K562 (cell line): ENCODE measurements around the gene OSBPL1A. TPM values are rescaled to one million over a fixed set of nuclear protein-coding genes. Genes with fewer than 3 reads are reported as not detected.

Experiments
- ATAC-seq: fragments of 200-7000 bp; cut with Tn5 transposase; 3 replicates; pipeline ENCODE4 v1.9.1; 2020; ENCODE audit warnings: moderate library complexity
- BruUV-seq: library from RNA; stranded (reverse); fragments of 400-500 nt; replicated peaks from 2 replicates; lab custom pipeline; 2021; lab: Mats Ljungman, UMichigan
- CTCF ChIA-PET: fragments of 300-600 bp; formaldehyde crosslinking; extraction: SDS; loops from one replicate; lab custom pipeline; 2021; ENCODE audit warnings: low intra/inter-chr PET ratio; lab: Yijun Ruan, JAX
- POLR2A ChIA-PET: fragments of 300-600, 350-650 bp; sonication (Branson Sonifier 250); formaldehyde crosslinking; extraction: SDS; loops from one replicate; lab custom pipeline; 2021; ENCODE audit warnings: antibody characterized with exemption, inconsistent platforms; lab: Yijun Ruan, JAX
- DNase-seq, 4 experiments: peaks; one replicate each; pipeline versions ENCODE4 v3.0.0 to v3.0.0-alpha.2; 2011 to 2018; ENCODE audit warnings: low spot score in 3 of 4, mixed read lengths in 3 of 4; ENCODE audit errors: extremely low read depth in 1 of 4
- FAIRE-seq: peaks from 2 replicates; lab custom pipeline; 2011; peaks lifted over from hg19 to GRCh38; lab: Jason Lieb, UNC
- H2AFZ ChIP-seq: 2 replicates; pipeline ENCODE4 v1.6.0; 2011; ENCODE audit warnings: low read depth, low read length, control low read depth, inconsistent platforms
- H3K27ac ChIP-seq: fragments of 200-600 bp; 3 replicates; pipeline ENCODE4 v1.8.0; 2011; ENCODE audit warnings: low read depth, mild to moderate bottlenecking, control low read depth, inconsistent platforms, low read length, moderate library complexity, mixed read lengths; ENCODE audit errors: extremely low read depth
- H3K27me3 ChIP-seq, 2 experiments: fragments of 300-600 bp in 1 of 2; 2 replicates in 1 of 2; 3 replicates in 1 of 2; pipeline versions ENCODE4 v1.6.0 to v1.8.0; 2011; ENCODE audit warnings: inconsistent platforms in 2 of 2, low read length in 2 of 2, mild to moderate bottlenecking in 1 of 2, mixed read lengths in 1 of 2, moderate library complexity in 1 of 2; ENCODE audit not compliant: control insufficient read depth in 2 of 2, insufficient read depth in 2 of 2
- H3K36me3 ChIP-seq: fragments of 300-600 bp; 3 replicates; pipeline ENCODE4 v1.8.0; 2011; ENCODE audit warnings: mild to moderate bottlenecking, low read length, inconsistent platforms; ENCODE audit not compliant: control insufficient read depth, insufficient read depth
- H3K4me1 ChIP-seq, 2 experiments: fragments of 200-600 bp in 1 of 2; replicated peaks in 1 of 2; 2 replicates in 1 of 2; 3 replicates in 1 of 2; pipeline versions ENCODE4 v1.5.1 to v1.8.0; 2011; ENCODE audit warnings: inconsistent platforms in 2 of 2, low read length in 2 of 2, mild to moderate bottlenecking in 1 of 2, mixed read lengths in 1 of 2, moderate library complexity in 1 of 2; ENCODE audit not compliant: control insufficient read depth in 2 of 2, insufficient read depth in 2 of 2
- H3K4me2 ChIP-seq: 2 replicates; pipeline ENCODE4 v1.6.1; 2011; ENCODE audit warnings: low read length, control low read depth, inconsistent platforms, mixed read lengths; ENCODE audit not compliant: insufficient read depth
- H3K4me3 ChIP-seq: fragments of 200-600 bp; sonication (generic), shearing (Covaris generic); 2 replicates; pipeline ENCODE4 v1.5.1; 2016; ENCODE audit warnings: control low read depth, inconsistent platforms
- H3K79me2 ChIP-seq: fragments of 200-600 bp; 3 replicates; pipeline ENCODE4 v1.8.0; 2011; ENCODE audit warnings: low read length, inconsistent platforms; ENCODE audit not compliant: control insufficient read depth, insufficient read depth
- H3K9ac ChIP-seq, 2 experiments: 2 replicates each; pipeline versions ENCODE4 v1.6.0 to v1.6.1; 2011; ENCODE audit warnings: low read depth in 2 of 2, low read length in 2 of 2, control low read depth in 1 of 2, inconsistent platforms in 1 of 2, mild to moderate bottlenecking in 1 of 2, mixed read lengths in 1 of 2; ENCODE audit not compliant: insufficient read depth in 1 of 2
- H3K9me1 ChIP-seq: one replicate; pipeline ENCODE4 v1.6.0; 2011; ENCODE audit warnings: inconsistent platforms, mild to moderate bottlenecking, low read length, moderate library complexity; ENCODE audit not compliant: control insufficient read depth, insufficient read depth
- H3K9me3 ChIP-seq: replicated peaks from 2 replicates; pipeline ENCODE4 v1.5.1; 2011; ENCODE audit warnings: low read depth, low read length, inconsistent platforms; ENCODE audit not compliant: control insufficient read depth, insufficient read depth
- H4K20me1 ChIP-seq: replicated peaks from 2 replicates; pipeline ENCODE4 v1.6.1; 2011; ENCODE audit warnings: low read length, inconsistent platforms, mixed read lengths; ENCODE audit not compliant: control insufficient read depth, insufficient read depth
- ILF3 ChIP-seq: fragments of 450-650 bp; IDR thresholded peaks from 2 replicates; pipeline ENCODE4 v1.6.1; 2018; ENCODE audit warnings: antibody characterized with exemption, mild to moderate bottlenecking, moderate library complexity, borderline replicate concordance
- MCM2 ChIP-seq: fragments of 450-650 bp; IDR thresholded peaks from 2 replicates; pipeline ENCODE4 v1.6.1; 2017; ENCODE audit warnings: low read depth, mild to moderate bottlenecking
- SMARCA5 ChIP-seq: fragments of 450-650 bp; IDR thresholded peaks from 2 replicates; pipeline ENCODE4 v1.6.1; 2016
- SRSF9 ChIP-seq: fragments of 200-400 bp; formaldehyde crosslinking; IDR thresholded peaks from 2 replicates; pipeline ENCODE4 v1.6.1; 2017; ENCODE audit warnings: low read depth, low read length, borderline replicate concordance
- XRCC4 ChIP-seq: IDR thresholded peaks from one replicate; pipeline ENCODE4 v1.6.1; 2011; ENCODE audit not compliant: insufficient read depth, insufficient read length; ENCODE audit errors: extremely low read depth
- ZC3H11A ChIP-seq: IDR thresholded peaks from 2 replicates; pipeline ENCODE4 v1.6.1; 2012; ENCODE audit warnings: low read depth, low read length, improper control_type of control experiment
- WGBS: fragments of 100-300 bp; shearing (Covaris generic); methylation state at CpG from one replicate; pipeline ENCODE4 v1.1.6; 2016; ENCODE audit warnings: low coverage, mixed read lengths; ENCODE audit not compliant: insufficient coverage; ENCODE audit errors: missing lambda C conversion rate; 5-methylcytosine and 5-hydroxymethylcytosine counted together
- in situ Hi-C: fragments of 300-500 bp; cut with MboI; formaldehyde crosslinking; loops from 4 replicates; pipeline ENCODE4 v1.15.0; 2018; ENCODE audit warnings: inconsistent platforms, mixed read lengths
- intact Hi-C: fragments of 100-400 bp; cut with micrococcal nuclease; formaldehyde crosslinking; loops from 2 replicates; pipeline ENCODE4 v1.14.2; 2022
- polyA plus RNA-seq, 8 experiments: library from polyadenylated mRNA; depleted of rRNA in 4 of 8; stranded (reverse) in 5 of 8; unstranded in 3 of 8; fragments of >200 nt; fragmentation: Nextera tagmentation in 2 of 8; fragmentation: Illumina TruSeq in 1 of 8; extraction: Ambion mirVana in 2 of 8; extraction: Trizol in 1 of 8; gene quantifications; 2 replicates each; pipeline versions ENCODE4 v1.2.1 to v1.2.3, GENCODE V29; 2011 to 2014; ENCODE audit warnings: inconsistent platforms in 1 of 8, missing spikeins in 1 of 8
- total RNA-seq, 7 experiments: library from RNA; depleted of rRNA in 6 of 7; stranded (reverse); fragments of >200 nt in 6 of 7; fragmentation: Illumina TruSeq in 2 of 7; extraction: Trizol in 2 of 7; gene quantifications; 2 replicates each; pipeline versions ENCODE4 v1.2.1 to v1.2.3, GENCODE V29; 2011 to 2021; ENCODE audit warnings: low replicate concordance in 1 of 7
- TF ChIP-seq, protein P1 (sequence below): fragments of 450-650 bp; IDR thresholded peaks from 2 replicates; pipeline ENCODE4 v1.6.1; 2016; ENCODE audit warnings: low read depth
- TF ChIP-seq, protein P2 (sequence below): fragments of 250-450 bp; sonication (Bioruptor Pico); IDR thresholded peaks from 2 replicates; pipeline ENCODE4 v1.5.0; 2021; ENCODE audit warnings: mild to moderate bottlenecking, borderline replicate concordance
- TF ChIP-seq, protein P3 (sequence below): fragments of 450-650 bp; formaldehyde crosslinking; IDR thresholded peaks from 2 replicates; pipeline ENCODE4 v1.4.0; 2020; ENCODE audit warnings: mild to moderate bottlenecking, moderate library complexity

OSBPL1A gene
- total and polyA plus RNA-seq, 9 of the 15 experiments (the other 6 are each of a cell fraction or from before 2014, with no cell fraction given), result 0.40 to 0.49 TPM; not detected in 7

DNA sequence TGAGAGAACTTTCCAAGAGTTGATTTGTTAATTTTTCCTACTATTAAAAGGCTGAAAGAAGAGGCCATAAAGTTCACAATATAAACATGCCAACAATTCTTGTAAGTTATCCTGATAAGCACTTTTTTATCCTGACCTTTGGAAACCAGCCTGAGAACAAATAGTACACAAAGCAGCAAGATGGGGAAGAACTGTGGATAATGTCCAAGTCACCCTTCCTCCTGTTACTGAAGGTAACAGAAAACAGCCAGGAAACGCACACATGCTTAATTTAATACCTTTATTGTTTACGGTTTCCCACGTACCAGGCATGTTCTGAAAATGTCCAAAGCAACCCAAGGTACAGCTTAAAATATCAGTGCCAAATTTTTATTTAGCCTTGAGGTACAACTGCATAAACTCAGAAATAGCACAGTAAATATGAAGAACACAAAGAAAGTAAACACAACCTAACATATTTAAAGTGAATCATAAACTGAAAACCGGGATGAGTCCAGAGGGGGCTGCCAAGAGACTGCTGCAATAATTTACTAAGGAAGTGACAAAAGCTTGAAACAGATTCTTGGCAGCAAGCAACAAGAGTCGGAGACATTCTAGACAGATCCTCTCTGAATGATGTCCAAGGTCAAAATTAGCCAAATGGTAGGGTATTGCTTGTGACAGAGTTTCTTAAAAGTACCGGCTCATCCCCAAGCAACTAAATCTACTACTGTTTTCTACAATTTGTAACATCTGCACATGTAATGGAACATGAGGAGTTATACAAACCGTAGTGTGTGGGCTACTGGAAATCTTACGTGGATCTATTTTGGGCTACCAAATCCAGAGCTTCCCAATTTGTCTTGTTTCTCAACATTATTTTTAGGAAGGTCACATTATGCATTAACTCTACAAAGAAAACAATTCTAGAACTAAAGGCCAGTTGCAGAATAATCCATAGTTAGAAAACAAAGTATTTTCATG is 165.6 kb downstream of the OSBPL1A start:
- Histone ChIP-seq H2AFZ (no peak overlapping the region), H3K9ac (no peak overlapping the region), H3K27ac (no peak overlapping the region), H3K9me1 (no peaks in the 10 kb centered on the region), H3K27me3 (peaks cover 0 to 5% of the 10 kb centered on the region in 2 experiments; a peak in 1 of 5 replicates), H3K36me3 (no peaks in the 10 kb centered on the region), H3K9me3 (no peaks in the 10 kb centered on the region), H3K4me1 (no peaks in the 10 kb centered on the region), H3K4me3 (no peak overlapping the region), H3K4me2 (no peak overlapping the region), H3K79me2 (no peaks in the 10 kb centered on the region), H4K20me1 (no peaks in the 10 kb centered on the region)
- ChIA-PET POLR2A (no interaction called here), CTCF (no interaction called here)
- intact Hi-C loops (no loop called here), in situ Hi-C loops (no loop called here)
- no TSS peak for BruUV-seq
- ATAC-seq (no peak), DNase-seq (no peak), FAIRE-seq (no peak)
- WGBS, result 2% methylated on average over 8 of the region's 8 CpGs
- no peak for TF ChIP-seq ILF3
- TF ChIP-seq, protein P1, sequence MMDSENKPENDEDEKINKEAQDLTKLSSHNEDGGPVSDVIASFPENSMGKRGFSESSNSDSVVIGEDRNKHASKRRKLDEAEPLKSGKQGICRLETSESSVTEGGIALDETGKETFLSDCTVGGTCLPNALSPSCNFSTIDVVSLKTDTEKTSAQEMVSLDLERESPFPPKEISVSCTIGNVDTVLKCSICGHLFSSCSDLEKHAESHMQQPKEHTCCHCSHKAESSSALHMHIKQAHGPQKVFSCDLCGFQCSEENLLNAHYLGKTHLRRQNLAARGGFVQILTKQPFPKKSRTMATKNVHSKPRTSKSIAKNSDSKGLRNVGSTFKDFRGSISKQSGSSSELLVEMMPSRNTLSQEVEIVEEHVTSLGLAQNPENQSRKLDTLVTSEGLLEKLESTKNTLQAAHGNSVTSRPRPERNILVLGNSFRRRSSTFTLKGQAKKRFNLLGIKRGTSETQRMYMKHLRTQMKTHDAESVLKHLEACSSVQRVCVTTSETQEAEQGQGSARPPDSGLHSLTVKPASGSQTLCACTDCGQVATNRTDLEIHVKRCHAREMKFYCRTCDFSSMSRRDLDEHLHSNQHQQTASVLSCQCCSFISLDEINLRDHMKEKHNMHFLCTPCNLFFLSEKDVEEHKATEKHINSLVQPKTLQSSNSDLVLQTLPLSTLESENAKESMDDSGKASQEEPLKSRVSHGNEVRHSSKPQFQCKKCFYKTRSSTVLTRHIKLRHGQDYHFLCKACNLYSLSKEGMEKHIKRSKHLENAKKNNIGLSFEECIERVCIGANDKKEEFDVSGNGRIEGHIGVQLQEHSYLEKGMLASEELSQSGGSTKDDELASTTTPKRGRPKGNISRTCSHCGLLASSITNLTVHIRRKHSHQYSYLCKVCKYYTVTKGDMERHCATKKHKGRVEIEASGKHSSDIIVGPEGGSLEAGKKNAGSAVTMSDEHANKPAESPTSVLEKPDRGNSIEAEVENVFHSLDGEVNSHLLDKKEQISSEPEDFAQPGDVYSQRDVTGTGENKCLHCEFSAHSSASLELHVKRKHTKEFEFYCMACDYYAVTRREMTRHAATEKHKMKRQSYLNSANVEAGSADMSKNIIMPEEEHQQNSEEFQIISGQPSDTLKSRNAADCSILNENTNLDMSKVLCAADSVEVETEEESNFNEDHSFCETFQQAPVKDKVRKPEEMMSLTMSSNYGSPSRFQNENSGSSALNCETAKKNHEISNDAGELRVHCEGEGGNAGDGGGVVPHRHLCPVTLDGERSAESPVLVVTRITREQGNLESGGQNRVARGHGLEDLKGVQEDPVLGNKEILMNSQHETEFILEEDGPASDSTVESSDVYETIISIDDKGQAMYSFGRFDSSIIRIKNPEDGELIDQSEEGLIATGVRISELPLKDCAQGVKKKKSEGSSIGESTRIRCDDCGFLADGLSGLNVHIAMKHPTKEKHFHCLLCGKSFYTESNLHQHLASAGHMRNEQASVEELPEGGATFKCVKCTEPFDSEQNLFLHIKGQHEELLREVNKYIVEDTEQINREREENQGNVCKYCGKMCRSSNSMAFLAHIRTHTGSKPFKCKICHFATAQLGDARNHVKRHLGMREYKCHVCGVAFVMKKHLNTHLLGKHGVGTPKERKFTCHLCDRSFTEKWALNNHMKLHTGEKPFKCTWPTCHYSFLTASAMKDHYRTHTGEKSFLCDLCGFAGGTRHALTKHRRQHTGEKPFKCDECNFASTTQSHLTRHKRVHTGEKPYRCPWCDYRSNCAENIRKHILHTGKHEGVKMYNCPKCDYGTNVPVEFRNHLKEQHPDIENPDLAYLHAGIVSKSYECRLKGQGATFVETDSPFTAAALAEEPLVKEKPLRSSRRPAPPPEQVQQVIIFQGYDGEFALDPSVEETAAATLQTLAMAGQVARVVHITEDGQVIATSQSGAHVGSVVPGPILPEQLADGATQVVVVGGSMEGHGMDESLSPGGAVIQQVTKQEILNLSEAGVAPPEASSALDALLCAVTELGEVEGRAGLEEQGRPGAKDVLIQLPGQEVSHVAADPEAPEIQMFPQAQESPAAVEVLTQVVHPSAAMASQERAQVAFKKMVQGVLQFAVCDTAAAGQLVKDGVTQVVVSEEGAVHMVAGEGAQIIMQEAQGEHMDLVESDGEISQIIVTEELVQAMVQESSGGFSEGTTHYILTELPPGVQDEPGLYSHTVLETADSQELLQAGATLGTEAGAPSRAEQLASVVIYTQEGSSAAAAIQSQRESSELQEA, result no peak
- no peak for TF ChIP-seq XRCC4
- TF ChIP-seq ZC3H11A, result no peak
- no peak for TF ChIP-seq SMARCA5
- TF ChIP-seq, protein P2, sequence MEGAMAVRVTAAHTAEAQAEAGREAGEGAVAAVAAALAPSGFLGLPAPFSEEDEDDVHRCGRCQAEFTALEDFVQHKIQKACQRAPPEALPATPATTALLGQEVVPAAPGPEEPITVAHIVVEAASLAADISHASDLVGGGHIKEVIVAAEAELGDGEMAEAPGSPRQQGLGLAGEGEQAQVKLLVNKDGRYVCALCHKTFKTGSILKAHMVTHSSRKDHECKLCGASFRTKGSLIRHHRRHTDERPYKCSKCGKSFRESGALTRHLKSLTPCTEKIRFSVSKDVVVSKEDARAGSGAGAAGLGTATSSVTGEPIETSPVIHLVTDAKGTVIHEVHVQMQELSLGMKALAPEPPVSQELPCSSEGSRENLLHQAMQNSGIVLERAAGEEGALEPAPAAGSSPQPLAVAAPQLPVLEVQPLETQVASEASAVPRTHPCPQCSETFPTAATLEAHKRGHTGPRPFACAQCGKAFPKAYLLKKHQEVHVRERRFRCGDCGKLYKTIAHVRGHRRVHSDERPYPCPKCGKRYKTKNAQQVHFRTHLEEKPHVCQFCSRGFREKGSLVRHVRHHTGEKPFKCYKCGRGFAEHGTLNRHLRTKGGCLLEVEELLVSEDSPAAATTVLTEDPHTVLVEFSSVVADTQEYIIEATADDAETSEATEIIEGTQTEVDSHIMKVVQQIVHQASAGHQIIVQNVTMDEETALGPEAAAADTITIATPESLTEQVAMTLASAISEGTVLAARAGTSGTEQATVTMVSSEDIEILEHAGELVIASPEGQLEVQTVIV (CRISPR knock-in tag), result no peak
- no peak for TF ChIP-seq SRSF9
- TF ChIP-seq, protein P3, sequence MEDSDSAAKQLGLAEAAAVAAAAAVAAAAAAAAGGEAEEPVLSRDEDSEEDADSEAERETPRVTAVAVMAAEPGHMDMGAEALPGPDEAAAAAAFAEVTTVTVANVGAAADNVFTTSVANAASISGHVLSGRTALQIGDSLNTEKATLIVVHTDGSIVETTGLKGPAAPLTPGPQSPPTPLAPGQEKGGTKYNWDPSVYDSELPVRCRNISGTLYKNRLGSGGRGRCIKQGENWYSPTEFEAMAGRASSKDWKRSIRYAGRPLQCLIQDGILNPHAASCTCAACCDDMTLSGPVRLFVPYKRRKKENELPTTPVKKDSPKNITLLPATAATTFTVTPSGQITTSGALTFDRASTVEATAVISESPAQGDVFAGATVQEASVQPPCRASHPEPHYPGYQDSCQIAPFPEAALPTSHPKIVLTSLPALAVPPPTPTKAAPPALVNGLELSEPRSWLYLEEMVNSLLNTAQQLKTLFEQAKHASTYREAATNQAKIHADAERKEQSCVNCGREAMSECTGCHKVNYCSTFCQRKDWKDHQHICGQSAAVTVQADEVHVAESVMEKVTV (CRISPR knock-in tag), result no peak
- no peak for TF ChIP-seq MCM2
